Measurements from ENCODE around the gene NAA25. TPM values are rescaled to one million over a fixed set of nuclear protein-coding genes. Genes with fewer than 3 reads are reported as not detected.
"Not testable (repeated sequence)": the region's sequence is repeated elsewhere in the genome, so short reads cannot be mapped to it uniquely, and the experiment has no call there.

NAA25 gene
- total and polyA plus RNA-seq, 2 of the 4 experiments (the other 2 are of a cell fraction) = 10.3 to 25.5 TPM

- WGBS, 2 experiments (ENCODE audit: extremely low coverage in 2 of 2, insufficient read length in 1 of 2) = 87% methylated on average over 3 of the region's 15 CpGs; no CpG with 5 or more reads in 1 of the 2 experiments
- H3K4me3 ChIP-seq (ENCODE audit: insufficient read depth, low read depth, low read length); H4K91ac ChIP-seq (ENCODE audit: insufficient read depth, low read depth, low read length); H2AK9ac ChIP-seq (replicated peaks; ENCODE audit: low read depth, low read length, poor library complexity); dilution Hi-C loops (cut with HindIII; ENCODE audit: low sequenced_read_pairs, unreplicated experiment); H3K14ac ChIP-seq (replicated peaks; ENCODE audit: low read depth, low read length); H2BK20ac ChIP-seq (ENCODE audit: low read depth, low read length); H2BK120ac ChIP-seq (ENCODE audit: low read depth, low read length); H3K18ac ChIP-seq (ENCODE audit: low read depth, low read length); H3K23ac ChIP-seq (ENCODE audit: low read depth, low read length); in situ Hi-C loops (cut with MboI; ENCODE audit: low sequenced_read_pairs); H2BK5ac ChIP-seq (ENCODE audit: low read depth, low read length, poor library complexity, severe bottlenecking); POLR2A ChIA-PET (ENCODE audit: unreplicated experiment); H4K8ac ChIP-seq (ENCODE audit: low read depth in 2 of 2, low read length in 2 of 2); H4K5ac ChIP-seq (ENCODE audit: low read depth, low read length); H3K27ac ChIP-seq (ENCODE audit: insufficient read depth, low read length); H3K9ac ChIP-seq (ENCODE audit: low read depth, low read length); H3K27me3 ChIP-seq (ENCODE audit: control insufficient read depth, insufficient read depth, low read length); H2AK5ac ChIP-seq (ENCODE audit: low read depth, low read length); H3K56ac ChIP-seq (ENCODE audit: extremely low read depth, insufficient read depth, low read length); H3K4me2 ChIP-seq (ENCODE audit: low read depth, low read length); H3K9me3 ChIP-seq (ENCODE audit: control insufficient read depth, insufficient read depth, low read length); H3K9me1 ChIP-seq (ENCODE audit: insufficient read depth, low read length); H2BK15ac ChIP-seq (ENCODE audit: low read depth, low read length); H2AFZ ChIP-seq (replicated peaks; ENCODE audit: low read length, poor library complexity); DNase-seq; ATAC-seq (ENCODE audit: low read depth); BruUV-seq (replicated peaks); H3K4ac ChIP-seq (ENCODE audit: low read depth, low read length): not testable (repeated sequence)
- CTCF ChIA-PET = interaction anchor here (0.7 kb wide), 1 partner anchor 688 kb away, joined by 3 read pairs; no protein-coding TSS in a partner anchor
- Histone ChIP-seq H3K79me1 (ENCODE audit: low read depth in 1 of 2, low read length in 2 of 2) (peaks cover 13 to 54% of the 10 kb centered on the region in 2 experiments), H3K4me1 (ENCODE audit: control insufficient read depth, insufficient read depth, low read length) (peaks cover 11% of the 10 kb centered on the region), H4K20me1 (ENCODE audit: insufficient read depth, low read length) (peaks cover 15% of the 10 kb centered on the region), H3K36me3 (ENCODE audit: control insufficient read depth, insufficient read depth, low read length) (peaks cover 12% of the 10 kb centered on the region)
- intact Hi-C loops (cut with micrococcal nuclease) = loop anchor here (10.0 kb wide), 1 partner anchor 284 kb away; the partner anchor contains the start of gene HECTD4
Measured at GRCh38 chr12:112100500-112100899, 8.1 kb downstream of the NAA25 start.

All from IMR-90 (cell line).